ENCODE measurements around the gene CTLA4.

The CTLA4 gene

GRCh38 chr2:203840655-203841205 is 26.8 kb upstream of the CTLA4 start:
- ChIA-PET POLR2A (no interaction called here), CTCF (no interaction called here)
- TF ChIP-seq ZNF384 (IDR thresholded peaks at IDR 0.05) (no peak), ELF4 (IDR thresholded peaks at IDR 0.05) (no peak), NFRKB (IDR thresholded peaks at IDR 0.05) (no peak), LEF1 (IDR thresholded peaks at IDR 0.05; ENCODE audit: borderline replicate concordance) (no peak), L3MBTL2 (conservative IDR thresholded peaks at IDR 0.05) (no peak), CTBP1 (IDR thresholded peaks at IDR 0.05; ENCODE audit: borderline replicate concordance) (no peak), BHLHE40 (IDR thresholded peaks at IDR 0.05; ENCODE audit: borderline replicate concordance) (no peak), TARDBP (IDR thresholded peaks at IDR 0.05) (no peak), ARNT (IDR thresholded peaks at IDR 0.05) (no peak)
- TF ChIP-seq, protein P1, sequence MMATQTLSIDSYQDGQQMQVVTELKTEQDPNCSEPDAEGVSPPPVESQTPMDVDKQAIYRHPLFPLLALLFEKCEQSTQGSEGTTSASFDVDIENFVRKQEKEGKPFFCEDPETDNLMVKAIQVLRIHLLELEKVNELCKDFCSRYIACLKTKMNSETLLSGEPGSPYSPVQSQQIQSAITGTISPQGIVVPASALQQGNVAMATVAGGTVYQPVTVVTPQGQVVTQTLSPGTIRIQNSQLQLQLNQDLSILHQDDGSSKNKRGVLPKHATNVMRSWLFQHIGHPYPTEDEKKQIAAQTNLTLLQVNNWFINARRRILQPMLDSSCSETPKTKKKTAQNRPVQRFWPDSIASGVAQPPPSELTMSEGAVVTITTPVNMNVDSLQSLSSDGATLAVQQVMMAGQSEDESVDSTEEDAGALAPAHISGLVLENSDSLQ (IDR thresholded peaks at IDR 0.05): no peak
- no peak for DNase-seq (ENCODE audit: extremely low spot score)

- CTCF ChIA-PET: no interaction called here
- DNase-seq (ENCODE audit: extremely low spot score): no peak
- POLR2A ChIA-PET: no interaction called here
- no peak for TF ChIP-seq SUZ12 (IDR thresholded peaks at IDR 0.05)
- TF ChIP-seq ELF4 (IDR thresholded peaks at IDR 0.05): no peak
- TF ChIP-seq L3MBTL2 (conservative IDR thresholded peaks at IDR 0.05): no peak
- no peak for TF ChIP-seq ARNT (IDR thresholded peaks at IDR 0.05)
- TF ChIP-seq FOXA1 (IDR thresholded peaks at IDR 0.05): no peak
- TF ChIP-seq SP1 (IDR thresholded peaks at IDR 0.05): no peak
- no peak for TF ChIP-seq NFRKB (IDR thresholded peaks at IDR 0.05)
- no peak for TF ChIP-seq FOXK2 (IDR thresholded peaks at IDR 0.05)
- TF ChIP-seq CTBP1 (IDR thresholded peaks at IDR 0.05; ENCODE audit: borderline replicate concordance): no peak
- TF ChIP-seq FOXM1 (IDR thresholded peaks at IDR 0.05; ENCODE audit: borderline replicate concordance): no peak
- no peak for TF ChIP-seq TARDBP (IDR thresholded peaks at IDR 0.05)
- TF ChIP-seq HDGF (IDR thresholded peaks at IDR 0.05; ENCODE audit: borderline replicate concordance): no peak
- no peak for TF ChIP-seq BHLHE40 (IDR thresholded peaks at IDR 0.05; ENCODE audit: borderline replicate concordance)
- TF ChIP-seq LEF1 (IDR thresholded peaks at IDR 0.05; ENCODE audit: borderline replicate concordance): no peak
- no peak for TF ChIP-seq ZNF384 (IDR thresholded peaks at IDR 0.05)
- TF ChIP-seq, protein P1 (IDR thresholded peaks at IDR 0.05): no peak
Observed at GRCh38 chr2:203841654-203842053, 25.9 kb upstream of the CTLA4 start.

DNA sequence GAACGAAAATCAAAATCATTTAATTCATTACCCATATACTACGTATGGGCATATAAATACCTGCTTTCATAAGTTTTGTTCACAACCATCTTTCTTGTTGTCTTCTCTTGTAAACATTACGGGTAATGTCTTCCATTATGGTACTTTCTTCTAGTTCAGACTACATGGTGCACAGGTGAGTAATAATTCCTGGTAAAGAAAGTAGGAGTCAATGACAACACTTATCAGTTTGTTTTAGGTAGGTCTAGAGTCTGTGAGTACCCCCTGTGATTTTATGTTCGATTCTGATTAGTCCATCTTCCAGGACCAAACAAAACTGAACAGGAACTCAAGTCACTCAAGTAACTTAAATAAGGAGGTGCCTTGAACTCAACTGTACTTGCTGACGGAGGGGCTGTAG is 25.2 kb upstream of the CTLA4 start:
- TF ChIP-seq LEF1 (IDR thresholded peaks at IDR 0.05; ENCODE audit: borderline replicate concordance): no peak
- no peak for DNase-seq (ENCODE audit: extremely low spot score)
- POLR2A ChIA-PET: no interaction called here
- CTCF ChIA-PET: no interaction called here

GRCh38 chr2:203846490-203847105 is 21.0 kb upstream of the CTLA4 start:
- CTCF ChIA-PET: no interaction called here
- POLR2A ChIA-PET: no interaction called here
- TF ChIP-seq ELF4 (IDR thresholded peaks at IDR 0.05) (no peak), FOXM1 (IDR thresholded peaks at IDR 0.05; ENCODE audit: borderline replicate concordance) (no peak), ARNT (IDR thresholded peaks at IDR 0.05) (no peak), L3MBTL2 (conservative IDR thresholded peaks at IDR 0.05) (no peak), LEF1 (IDR thresholded peaks at IDR 0.05; ENCODE audit: borderline replicate concordance) (no peak), FOXA1 (IDR thresholded peaks at IDR 0.05) (no peak), CTBP1 (IDR thresholded peaks at IDR 0.05; ENCODE audit: borderline replicate concordance) (no peak), FOXK2 (IDR thresholded peaks at IDR 0.05) (no peak), SP1 (IDR thresholded peaks at IDR 0.05) (no peak), NFRKB (IDR thresholded peaks at IDR 0.05) (no peak), ZNF384 (IDR thresholded peaks at IDR 0.05) (no peak), TARDBP (IDR thresholded peaks at IDR 0.05) (no peak), BHLHE40 (IDR thresholded peaks at IDR 0.05; ENCODE audit: borderline replicate concordance) (no peak), SUZ12 (IDR thresholded peaks at IDR 0.05) (no peak), HDGF (IDR thresholded peaks at IDR 0.05; ENCODE audit: borderline replicate concordance) (no peak)
- TF ChIP-seq, protein P1 (IDR thresholded peaks at IDR 0.05): no peak
- no peak for DNase-seq (ENCODE audit: extremely low spot score)

- TF ChIP-seq SUZ12 (IDR thresholded peaks at IDR 0.05): no peak
- TF ChIP-seq FOXA1 (IDR thresholded peaks at IDR 0.05): no peak
- no peak for TF ChIP-seq L3MBTL2 (conservative IDR thresholded peaks at IDR 0.05)
- no peak for TF ChIP-seq SP1 (IDR thresholded peaks at IDR 0.05)
- TF ChIP-seq TARDBP (IDR thresholded peaks at IDR 0.05): no peak
- TF ChIP-seq ARNT (IDR thresholded peaks at IDR 0.05): no peak
- no peak for TF ChIP-seq HDGF (IDR thresholded peaks at IDR 0.05; ENCODE audit: borderline replicate concordance)
- TF ChIP-seq CTBP1 (IDR thresholded peaks at IDR 0.05; ENCODE audit: borderline replicate concordance): no peak
- TF ChIP-seq FOXM1 (IDR thresholded peaks at IDR 0.05; ENCODE audit: borderline replicate concordance): no peak
- no peak for TF ChIP-seq FOXK2 (IDR thresholded peaks at IDR 0.05)
- TF ChIP-seq NFRKB (IDR thresholded peaks at IDR 0.05): no peak
- TF ChIP-seq ELF4 (IDR thresholded peaks at IDR 0.05): no peak
- TF ChIP-seq ZNF384 (IDR thresholded peaks at IDR 0.05): no peak
- TF ChIP-seq, protein P1 (IDR thresholded peaks at IDR 0.05): no peak
- TF ChIP-seq LEF1 (IDR thresholded peaks at IDR 0.05; ENCODE audit: borderline replicate concordance): no peak
- no peak for DNase-seq (ENCODE audit: extremely low spot score)
- POLR2A ChIA-PET: no interaction called here
- CTCF ChIA-PET: no interaction called here
Observed at GRCh38 chr2:203849010-203849409, 18.6 kb upstream of the CTLA4 start.

Measured in HEK293T (cell line).